Activated T-cell treated with anti-CD3 and anti-CD28 coated beads for 1 hour (primary cell): Measurements from ENCODE around the gene GPC3.
"Not testable (repeated sequence)": the region's sequence is repeated elsewhere in the genome, so short reads cannot be mapped to it uniquely, and the experiment has no call there.

Source experiments
- DNase-seq: peaks from one replicate; pipeline ENCODE4 v3.0.0-alpha.2; 2020; ENCODE audit warnings: low read depth

Gene GPC3

GRCh38 chrX:133555782-133556458, 429.5 kb downstream of the GPC3 start:
- DNase-seq, result no peak

DNA sequence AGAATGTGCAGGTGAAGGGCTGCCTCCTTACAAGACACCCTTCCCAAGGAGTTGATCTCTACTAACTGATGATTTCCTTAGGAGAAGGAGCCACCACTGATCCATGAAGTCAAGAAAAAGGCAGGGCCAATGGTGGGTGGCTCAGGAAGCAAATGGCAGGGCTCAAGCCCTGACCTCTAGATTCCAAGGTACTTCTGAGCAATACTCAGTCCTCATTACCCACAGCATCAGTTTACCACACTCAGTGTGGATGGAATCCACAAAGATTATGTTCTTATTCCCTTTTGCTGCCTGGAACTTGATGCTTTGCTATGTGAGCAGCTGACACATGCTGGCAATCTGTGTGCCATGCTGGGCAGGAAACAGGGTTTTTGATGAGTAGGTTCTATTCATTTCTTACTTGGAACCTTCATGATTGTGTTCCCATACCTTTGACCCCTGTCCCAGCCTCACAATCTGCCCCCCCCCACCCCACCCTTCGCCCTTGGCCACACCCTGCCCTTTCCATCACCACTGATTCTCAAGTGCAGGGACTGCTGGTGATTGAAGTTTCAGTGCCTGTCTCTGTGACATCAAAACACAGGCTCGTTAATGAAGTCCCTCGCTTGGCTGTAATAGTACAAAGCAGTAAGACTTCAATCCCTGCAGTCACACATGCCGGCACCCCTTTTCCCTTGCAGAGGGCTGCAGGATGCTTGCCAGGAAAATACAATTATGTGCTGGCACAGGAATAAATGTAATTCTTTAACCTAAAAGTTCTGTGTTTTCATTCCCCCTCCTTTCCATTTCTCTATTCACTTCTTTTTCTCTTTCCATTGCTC, 434.5 kb downstream of the GPC3 start:
- no peak for DNase-seq

GRCh38 chrX:133549295-133549933, 436.0 kb downstream of the GPC3 start:
- no peak for DNase-seq

DNA sequence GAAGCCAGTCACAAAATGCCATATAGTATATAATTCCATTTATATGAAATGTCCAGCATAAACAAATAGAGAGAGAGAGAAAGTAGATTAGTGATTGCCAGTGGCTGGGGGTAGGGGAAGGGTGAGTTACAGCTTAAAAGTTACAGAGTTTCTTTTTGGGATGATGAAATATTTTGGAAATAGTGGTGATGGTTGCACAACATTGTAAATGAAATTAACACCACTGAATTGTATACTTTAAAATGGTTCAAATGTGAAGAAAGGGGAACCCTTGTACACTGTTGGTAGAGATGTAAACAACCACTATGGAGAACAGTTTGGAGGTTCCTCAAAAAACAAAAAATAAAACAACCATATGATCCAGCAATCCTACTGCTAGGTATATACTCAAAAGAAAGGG, 439.0 kb downstream of the GPC3 start:
- no peak for DNase-seq

- DNase-seq, result no peak
Observed at GRCh38 chrX:133544778-133545177, 440.6 kb downstream of the GPC3 start.

GRCh38 chrX:133544115-133544514, 441.3 kb downstream of the GPC3 start:
- DNase-seq, result no peak

GRCh38 chrX:133543654-133544053, 441.7 kb downstream of the GPC3 start:
- DNase-seq, result no peak

DNA sequence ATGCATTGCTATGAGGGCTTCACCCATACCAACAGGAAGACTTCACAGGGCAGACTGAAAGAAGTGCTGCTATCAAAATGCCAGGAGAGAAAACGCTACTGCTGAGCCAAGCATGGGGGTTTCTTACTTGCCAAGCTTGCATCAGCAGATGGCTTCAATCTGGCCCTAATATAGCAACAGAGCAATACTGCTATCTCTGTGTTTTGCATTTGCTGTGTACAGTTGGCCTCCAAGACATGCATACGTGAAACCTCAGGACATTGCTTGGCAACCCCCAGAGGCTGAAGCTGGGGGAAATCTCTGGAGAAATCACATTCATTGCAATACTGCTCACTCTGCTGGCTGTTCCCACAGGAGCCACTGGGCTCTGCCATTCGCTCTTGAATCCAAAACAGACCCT, 442.9 kb downstream of the GPC3 start:
- no peak for DNase-seq

- no peak for DNase-seq
Observed at GRCh38 chrX:133541021-133541420, 444.4 kb downstream of the GPC3 start.

DNA sequence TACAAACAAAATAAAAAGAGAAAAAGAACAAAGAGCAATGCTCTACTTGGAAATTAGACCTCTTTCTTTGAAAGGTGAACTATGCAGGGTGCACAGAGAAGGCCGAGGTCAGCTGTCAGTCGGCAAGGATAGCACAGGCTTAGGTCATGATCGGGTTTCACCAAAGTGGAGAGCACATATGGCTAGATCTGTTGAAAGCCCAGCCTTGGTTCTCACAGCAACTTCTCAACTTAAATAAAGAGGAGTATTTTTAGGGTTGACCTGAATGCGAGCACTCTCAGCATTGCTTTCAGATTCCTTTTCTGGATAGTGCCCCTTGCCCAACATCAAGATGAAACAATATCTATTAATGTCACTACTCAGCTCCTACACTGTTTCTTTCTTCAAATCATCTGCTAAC, 447.2 kb downstream of the GPC3 start:
- no peak for DNase-seq

GRCh38 chrX:133537142-133537541, 448.3 kb downstream of the GPC3 start:
- no peak for DNase-seq

DNA sequence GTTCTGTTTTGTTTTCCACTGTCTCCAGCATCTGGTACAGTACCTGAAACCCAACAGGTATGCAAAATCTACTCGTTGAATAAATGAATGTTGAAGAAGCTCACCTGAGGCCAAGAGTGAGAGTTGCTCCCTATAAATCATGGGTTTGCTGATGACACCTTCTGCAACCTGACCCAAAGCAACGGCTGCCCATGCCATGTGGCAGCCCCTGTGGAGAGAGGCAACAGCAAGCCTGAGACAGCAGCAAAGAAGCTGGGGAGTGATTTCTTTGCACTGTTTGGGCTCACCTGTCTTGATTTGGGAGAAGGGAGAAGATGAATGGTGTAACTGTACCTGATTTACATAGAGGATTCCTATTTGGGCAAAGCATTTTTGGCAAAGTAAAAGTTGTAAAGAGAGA, 450.3 kb downstream of the GPC3 start:
- no peak for DNase-seq

DNA sequence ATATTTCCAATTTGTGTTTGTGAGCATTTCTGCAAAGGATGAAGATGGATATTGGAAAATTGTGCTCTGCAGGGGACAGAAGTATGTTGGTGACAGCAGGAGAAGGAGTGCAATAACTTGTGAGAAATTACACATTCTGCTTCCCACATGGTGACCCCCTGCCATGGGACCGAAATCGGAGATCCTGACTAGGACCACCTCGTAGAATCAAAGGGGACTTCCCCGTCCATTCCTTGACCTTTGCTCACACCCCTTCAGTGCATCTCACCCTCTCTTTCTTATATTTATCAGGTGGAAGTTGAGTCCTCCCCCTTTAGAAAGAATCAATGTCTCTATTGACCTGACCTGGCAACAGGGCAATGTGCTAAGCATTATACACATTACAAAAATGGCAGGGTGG, 451.2 kb downstream of the GPC3 start:
- DNase-seq, result no peak

DNA sequence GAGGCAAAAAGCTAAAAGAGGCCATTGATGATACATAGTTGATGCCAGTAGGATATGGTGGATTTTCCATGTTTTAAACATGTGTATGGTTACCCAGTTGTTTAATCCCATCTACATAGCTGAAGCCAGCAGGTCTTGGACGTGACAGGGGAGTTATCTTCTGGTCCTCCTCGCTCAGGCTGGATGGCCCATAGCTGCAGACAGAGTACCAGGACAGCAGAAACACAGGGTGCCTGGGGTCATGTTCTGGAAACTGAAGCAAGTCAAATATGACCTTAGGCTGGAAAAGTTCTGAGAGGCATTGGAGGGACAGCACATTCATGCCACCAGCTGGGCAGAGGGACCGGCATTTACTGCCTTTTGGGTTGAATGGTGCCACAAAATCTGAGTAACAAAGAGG, 452.1 kb downstream of the GPC3 start:
- no peak for DNase-seq

GRCh38 chrX:133530960-133531359, 454.4 kb downstream of the GPC3 start:
- no peak for DNase-seq

DNA sequence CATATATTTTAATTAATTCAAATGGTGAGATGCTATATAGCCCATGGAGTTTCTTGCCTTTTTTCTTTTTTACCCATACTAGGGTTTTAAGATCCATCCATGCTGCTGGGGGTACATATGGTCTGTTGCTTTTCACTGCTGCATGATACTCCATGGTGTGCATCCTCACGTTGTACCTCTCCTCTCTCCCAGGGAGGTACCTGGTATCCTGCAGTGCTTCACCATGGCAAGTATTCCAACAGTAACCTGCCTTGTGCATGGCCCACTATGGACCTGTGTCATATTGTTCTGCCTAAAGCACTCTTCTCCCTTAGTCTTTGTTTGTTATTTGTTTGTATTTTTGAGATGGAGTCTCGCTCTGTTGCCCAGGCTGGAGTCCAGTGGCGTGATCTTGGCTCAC, 455.8 kb downstream of the GPC3 start:
- DNase-seq, result no peak

DNA sequence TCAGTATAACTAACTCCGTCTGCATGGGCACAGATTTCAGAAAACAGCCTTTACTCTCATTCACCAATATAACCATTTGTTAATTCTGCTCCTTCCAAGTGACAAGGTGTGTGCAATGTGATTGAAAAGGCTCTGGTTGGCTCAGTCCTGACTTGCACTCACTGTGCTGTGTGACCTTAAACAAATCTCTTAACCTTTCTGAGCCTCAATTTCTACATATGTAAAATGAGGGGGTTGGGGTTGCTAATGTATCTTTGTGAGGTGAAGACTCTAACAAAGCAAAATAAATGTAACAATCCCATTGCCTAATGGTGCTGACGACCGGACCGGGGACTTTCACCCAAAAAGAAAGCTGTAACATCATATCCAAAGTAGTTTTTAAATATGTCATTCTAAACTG, 457.6 kb downstream of the GPC3 start:
- no peak for DNase-seq

DNA sequence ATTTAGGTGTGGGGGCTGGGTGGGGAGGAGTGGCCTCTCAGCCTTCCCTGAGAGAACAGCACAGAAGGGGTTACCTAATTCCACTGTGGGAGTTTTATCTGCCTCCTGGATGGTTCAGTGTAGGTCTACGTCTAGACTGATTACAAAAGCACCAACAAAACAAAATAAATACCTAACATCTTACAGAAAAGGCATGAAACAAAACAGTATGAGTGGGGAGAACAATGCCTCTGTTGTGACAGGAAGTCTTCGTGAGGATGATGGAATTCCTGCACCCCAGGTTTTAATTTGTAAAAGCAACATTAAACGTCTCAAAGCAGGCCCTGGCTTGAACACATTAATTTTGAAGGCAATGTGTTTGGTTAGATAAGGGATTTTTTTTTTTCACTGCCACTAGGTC, 458.0 kb downstream of the GPC3 start:
- no peak for DNase-seq

- DNase-seq, result not testable (repeated sequence)
Observed at GRCh38 chrX:133526773-133527172, 458.6 kb downstream of the GPC3 start.

GRCh38 chrX:133523526-133523925, 461.9 kb downstream of the GPC3 start:
- DNase-seq, result no peak

DNA sequence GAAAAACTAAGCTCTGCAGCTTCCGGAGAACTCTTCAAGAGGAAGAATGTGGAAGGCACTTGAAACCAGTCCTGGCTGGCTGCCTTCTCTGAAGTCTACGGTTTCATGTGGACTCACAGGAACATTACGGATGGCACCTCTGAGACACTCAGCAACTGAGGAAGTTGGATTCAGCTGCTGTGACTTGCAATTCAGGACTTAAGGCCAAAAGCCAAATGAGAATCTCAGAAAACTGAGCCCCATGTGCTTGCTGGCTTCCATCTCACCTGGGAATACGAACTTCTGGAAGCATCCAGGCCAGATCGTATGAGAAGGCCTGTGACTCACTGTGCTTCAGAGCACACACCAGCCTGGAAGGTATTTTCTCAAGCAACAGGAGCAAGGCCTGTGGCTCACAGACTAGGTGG, 462.3 kb downstream of the GPC3 start:
- DNase-seq, result no peak

- no peak for DNase-seq
Observed at GRCh38 chrX:133516686-133517085, 468.7 kb downstream of the GPC3 start.

GRCh38 chrX:133514486-133514885, 470.9 kb downstream of the GPC3 start:
- no peak for DNase-seq
